ENCODE data around the gene EXOC3L1.

The EXOC3L1 gene

GRCh38 chr16:67234180-67234597, 44.3 kb upstream of the EXOC3L1 start:
- TF ChIP-seq CTCF (IDR thresholded peaks at IDR 0.05; ENCODE audit: control insufficient read depth, extremely low read depth, insufficient read depth) = no peak
- H3K4me3 ChIP-seq (ENCODE audit: low read depth, low read length) = no peak overlapping the region
- DNase-seq (ENCODE audit: low read depth) = no peak

GRCh38 chr16:67233596-67233995, 43.7 kb upstream of the EXOC3L1 start:
- DNase-seq (ENCODE audit: low read depth) = no peak
- H3K4me3 ChIP-seq (ENCODE audit: low read depth, low read length) = no peak overlapping the region
- no peak for TF ChIP-seq CTCF (IDR thresholded peaks at IDR 0.05; ENCODE audit: control insufficient read depth, extremely low read depth, insufficient read depth)

- no peak for TF ChIP-seq CTCF (IDR thresholded peaks at IDR 0.05; ENCODE audit: control insufficient read depth, extremely low read depth, insufficient read depth)
- DNase-seq (ENCODE audit: low read depth) = no peak
Measured at GRCh38 chr16:67230809-67231660, 41.1 kb upstream of the EXOC3L1 start.

GRCh38 chr16:67229906-67230808, 40.2 kb upstream of the EXOC3L1 start:
- no peak for DNase-seq (ENCODE audit: low read depth)
- H3K4me3 ChIP-seq (ENCODE audit: low read depth, low read length) = no peak overlapping the region
- TF ChIP-seq CTCF (IDR thresholded peaks at IDR 0.05; ENCODE audit: control insufficient read depth, extremely low read depth, insufficient read depth) = no peak

More at GRCh38 chr16:67230809-67231660, 41.1 kb upstream of the EXOC3L1 start:
- H3K4me3 ChIP-seq (ENCODE audit: low read depth, low read length) = no peak overlapping the region

GRCh38 chr16:67228905-67229304, 39.0 kb upstream of the EXOC3L1 start:
- DNase-seq (ENCODE audit: low read depth) = no peak
- H3K4me3 ChIP-seq (ENCODE audit: low read depth, low read length) = no peak overlapping the region
- TF ChIP-seq CTCF (IDR thresholded peaks at IDR 0.05; ENCODE audit: control insufficient read depth, extremely low read depth, insufficient read depth) = no peak

- peak overlapping the region; percentile 100 for H3K4me3 ChIP-seq (ENCODE audit: low read depth, low read length)
- no peak for TF ChIP-seq CTCF (IDR thresholded peaks at IDR 0.05; ENCODE audit: control insufficient read depth, extremely low read depth, insufficient read depth)
- DNase-seq (ENCODE audit: low read depth) = no peak
Measured at GRCh38 chr16:67228034-67228785, 38.3 kb upstream of the EXOC3L1 start.
